HCT116 (cell line): ENCODE measurements around the gene PTGER4. TPM values are rescaled to one million over a fixed set of nuclear protein-coding genes. Genes with fewer than 3 reads are reported as not detected.

Source experiments
- ATAC-seq: fragments of 200-7000 bp; cut with Tn5 transposase; 2 replicates; pipeline ENCODE4 v1.9.1; 2020; ENCODE audit warnings: mild to moderate bottlenecking, moderate library complexity
- BruUV-seq: library from RNA; stranded (reverse); fragments of 400-500 nt; replicated peaks from 2 replicates; lab custom pipeline; 2021; lab: Mats Ljungman, UMichigan
- CTCF ChIA-PET: fragments of 300-600 bp; sonication (Branson Sonifier 250); formaldehyde crosslinking; loops from one replicate; lab custom pipeline; 2021; ENCODE audit warnings: antibody characterized with exemption; lab: Charles Lee
- POLR2A ChIA-PET: fragments of 300-600, 350-600 bp; sonication (Branson Sonifier 250); formaldehyde crosslinking; loops from one replicate; lab custom pipeline; 2021; ENCODE audit warnings: antibody characterized with exemption; lab: Charles Lee
- RAD21 ChIA-PET, 2 experiments: fragments of 300-600 bp; sonication (Branson Sonifier 250); formaldehyde crosslinking; loops; one replicate each; lab custom pipeline; 2023; ENCODE audit warnings: low total read pairs in 2 of 2; ENCODE audit not compliant: uncharacterized antibody in 2 of 2, unreplicated experiment in 2 of 2, low non-redundant PET in 1 of 2; lab: Charles Lee
- DNase-seq: peaks from one replicate; pipeline ENCODE4 v3.0.0-alpha.2; 2010; ENCODE audit warnings: low read depth, low spot score
- H2AFZ ChIP-seq: fragments of 200-600 bp; shearing (Covaris generic), sonication (generic); 2 replicates; pipeline ENCODE4 v1.6.1; 2017; ENCODE audit warnings: low read depth, mixed run types, mixed read lengths, antibody characterized with exemption, low read length; ENCODE audit not compliant: poor library complexity, severe bottlenecking
- H3K27ac ChIP-seq: 2 replicates; pipeline ENCODE4 v1.5.1; 2012; ENCODE audit warnings: low read depth, low read length
- H3K27me3 ChIP-seq: fragments of 200-600 bp; sonication (generic); 2 replicates; pipeline ENCODE4 v1.6.1; 2016; ENCODE audit warnings: mixed run types, low read length, mixed read lengths; ENCODE audit not compliant: insufficient read depth
- H3K36me3 ChIP-seq, 2 experiments: fragments of 200-500 bp in 1 of 2; fragments of 200-600 bp in 1 of 2; sonication (Bioruptor generic) in 1 of 2; sonication (generic) in 1 of 2; 2 replicates each; pipeline versions ENCODE4 v1.5.1 to v1.6.1; 2014 to 2016; ENCODE audit warnings: low read length in 2 of 2, inconsistent platforms in 1 of 2, mixed read lengths in 1 of 2, mixed run types in 1 of 2; ENCODE audit not compliant: insufficient read depth in 2 of 2, control insufficient read depth in 1 of 2
- H3K4me1 ChIP-seq, 2 experiments: fragments of 200-600 bp in 1 of 2; sonication (generic) in 1 of 2; 2 replicates each; pipeline versions ENCODE4 v1.5.1 to v1.6.1; 2012 to 2017; ENCODE audit warnings: low read length in 2 of 2, inconsistent platforms in 1 of 2, mild to moderate bottlenecking in 1 of 2, mixed read lengths in 1 of 2, mixed run types in 1 of 2, moderate library complexity in 1 of 2; ENCODE audit not compliant: insufficient read depth in 2 of 2, control insufficient read depth in 1 of 2
- H3K4me2 ChIP-seq: fragments of 200-600 bp; sonication (generic); 2 replicates; pipeline ENCODE4 v1.6.1; 2017; ENCODE audit warnings: mixed run types, low read length, mixed read lengths
- H3K4me3 ChIP-seq, 2 experiments: fragments of 200-600 bp in 1 of 2; sonication (generic) in 1 of 2; replicated peaks in 1 of 2; 2 replicates each; pipeline ENCODE4 v1.5.1; 2011 to 2016; ENCODE audit warnings: low read length in 2 of 2, control low read depth in 1 of 2, low read depth in 1 of 2, mild to moderate bottlenecking in 1 of 2, mixed read lengths in 1 of 2, mixed run types in 1 of 2
- H3K79me2 ChIP-seq: fragments of 200-600 bp; sonication (generic); 2 replicates; pipeline ENCODE4 v1.6.1; 2017; ENCODE audit warnings: mild to moderate bottlenecking, mixed run types, low read length, moderate library complexity, mixed read lengths; ENCODE audit not compliant: insufficient read depth
- H3K9ac ChIP-seq: fragments of 200-600 bp; sonication (generic); 2 replicates; pipeline ENCODE4 v1.6.1; 2016; ENCODE audit warnings: low read length, mixed read lengths
- H3K9me2 ChIP-seq: fragments of 200-600 bp; sonication (generic), shearing (Covaris generic); 2 replicates; pipeline ENCODE4 v1.6.1; 2017; ENCODE audit warnings: mixed run types, mild to moderate bottlenecking, moderate library complexity; ENCODE audit not compliant: insufficient read depth
- H3K9me3 ChIP-seq, 2 experiments: fragments of 200-500 bp in 1 of 2; fragments of 200-600 bp in 1 of 2; sonication (Bioruptor generic) in 1 of 2; sonication (generic) in 1 of 2; 2 replicates each; pipeline ENCODE4 v1.6.1; 2014 to 2017; ENCODE audit warnings: low read length in 2 of 2, mixed read lengths in 2 of 2, inconsistent platforms in 1 of 2, low read depth in 1 of 2, mild to moderate bottlenecking in 1 of 2, mixed run types in 1 of 2, moderate library complexity in 1 of 2; ENCODE audit not compliant: control insufficient read depth in 1 of 2, insufficient read depth in 1 of 2
- H4K20me1 ChIP-seq: fragments of 200-600 bp; sonication (generic), shearing (Covaris generic); 2 replicates; pipeline ENCODE4 v1.6.1; 2017; ENCODE audit warnings: mixed run types, mild to moderate bottlenecking, moderate library complexity; ENCODE audit not compliant: insufficient read depth
- ATF3 ChIP-seq: IDR thresholded peaks from 2 replicates; pipeline ENCODE4 v1.6.1; 2012
- CBX3 ChIP-seq: IDR thresholded peaks from 2 replicates; pipeline ENCODE4 v1.6.1; 2012; ENCODE audit warnings: low read depth
- CEBPB ChIP-seq: IDR thresholded peaks from 2 replicates; pipeline ENCODE4 v1.6.1; 2012; ENCODE audit warnings: low read depth
- CTCF ChIP-seq, 3 experiments: fragments of 200-600 bp in 1 of 3; sonication (generic) in 1 of 3; IDR thresholded peaks in 2 of 3; conservative IDR thresholded peaks in 1 of 3; 2 replicates each; pipeline ENCODE4 v1.5.1; 2012 to 2017; ENCODE audit warnings: low read depth in 2 of 3, low read length in 2 of 3, antibody characterized with exemption in 1 of 3, borderline replicate concordance in 1 of 3, control low read depth in 1 of 3, mild to moderate bottlenecking in 1 of 3, mixed read lengths in 1 of 3, mixed run types in 1 of 3, moderate library complexity in 1 of 3; ENCODE audit not compliant: insufficient read depth in 1 of 3
- EZH2 ChIP-seq: fragments of 200-600 bp; sonication (generic); IDR thresholded peaks from 2 replicates; pipeline ENCODE4 v1.6.1; 2017; ENCODE audit warnings: antibody characterized with exemption, mixed run types
- EZH2phosphoT487 ChIP-seq: fragments of 200-600 bp; IDR thresholded peaks from 2 replicates; pipeline ENCODE4 v1.6.1; 2018; ENCODE audit warnings: antibody characterized with exemption, borderline replicate concordance
- FOSL1 ChIP-seq: IDR thresholded peaks from 2 replicates; pipeline ENCODE4 v1.6.1; 2012; ENCODE audit warnings: low read depth
- MAX ChIP-seq: IDR thresholded peaks from 2 replicates; pipeline ENCODE4 v1.6.1; 2012
- POLR2A ChIP-seq: IDR thresholded peaks from 2 replicates; pipeline ENCODE4 v1.7.0; 2011; ENCODE audit warnings: borderline replicate concordance; ENCODE audit not compliant: insufficient read depth, insufficient read length; ENCODE audit errors: extremely low read depth
- POLR2AphosphoS5 ChIP-seq: IDR thresholded peaks from 2 replicates; pipeline ENCODE4 v1.6.1; 2011; ENCODE audit warnings: mild to moderate bottlenecking, low read depth, low read length, moderate library complexity
- RAD21 ChIP-seq: IDR thresholded peaks from 2 replicates; pipeline ENCODE4 v1.6.1; 2012; ENCODE audit warnings: low read depth, mild to moderate bottlenecking
- REST ChIP-seq: IDR thresholded peaks from 2 replicates; pipeline ENCODE4 v1.6.1; 2012; ENCODE audit warnings: low read depth
- SIN3A ChIP-seq: IDR thresholded peaks from 2 replicates; pipeline ENCODE4 v1.6.1; 2012; ENCODE audit warnings: low read depth
- SP1 ChIP-seq: IDR thresholded peaks from 2 replicates; pipeline ENCODE4 v1.6.1; 2012; ENCODE audit warnings: low read depth
- SRF ChIP-seq: IDR thresholded peaks from 2 replicates; pipeline ENCODE4 v1.6.1; 2012; ENCODE audit warnings: low read depth
- TCF7L2 ChIP-seq: IDR thresholded peaks from 2 replicates; pipeline ENCODE4 v1.7.0; 2011; ENCODE audit warnings: borderline replicate concordance, inconsistent platforms; ENCODE audit not compliant: insufficient read depth, insufficient read length; ENCODE audit errors: extremely low read depth
- ZBTB33 ChIP-seq: IDR thresholded peaks from 2 replicates; pipeline ENCODE4 v1.6.1; 2011; ENCODE audit warnings: mild to moderate bottlenecking, low read length, moderate library complexity; ENCODE audit not compliant: insufficient replicate concordance; ENCODE audit errors: extremely low read depth
- ZFX ChIP-seq: fragments of 450-650 bp; IDR thresholded peaks from 2 replicates; pipeline ENCODE4 v1.6.1; 2017
- intact Hi-C: fragments of 100-400 bp; cut with micrococcal nuclease; formaldehyde crosslinking; loops from 2 replicates; pipeline ENCODE4 v1.10.0; 2022
- total RNA-seq: library from RNA; stranded (reverse); gene quantifications from one replicate; pipeline ENCODE4 v1.2.1, GENCODE V29; 2021; ENCODE audit not compliant: unreplicated experiment

Gene PTGER4
- total RNA-seq, 1 experiment from 2014 or later, result 3.0 TPM

- H3K4me3 ChIP-seq, result no peak overlapping the region
- H3K79me2 ChIP-seq, result no peaks in the 10 kb centered on the region
- no peak overlapping the region for H3K27ac ChIP-seq
- no TSS peak for BruUV-seq
- H4K20me1 ChIP-seq, result no peaks in the 10 kb centered on the region
- ATAC-seq (peak; percentile 93), DNase-seq (peak; percentile 85)
- intact Hi-C loops, result loop anchor here (1.0 to 5.0 kb wide), 7 partner anchors 49 to 1109 kb away; no protein-coding TSS in a partner anchor
- no peaks in the 10 kb centered on the region for H3K9me3 ChIP-seq
- H3K4me1 ChIP-seq, result peaks cover 15 to 27% of the 10 kb centered on the region in 2 experiments; a peak in 3 of 4 replicates
- TF ChIP-seq EZH2 (no peak), SP1 (no peak), CTCF (IDR thresholded peaks at IDR 0.05 in 2 of 3, conservative IDR thresholded peaks at IDR 0.05 in 1 of 3; ENCODE audit: borderline replicate concordance in 1 of 3, insufficient read depth in 1 of 3, low read depth in 2 of 3, low read length in 2 of 3) (peak; percentile 73 to 87 (median 75)), CEBPB (no peak), EZH2phosphoT487 (no peak), SIN3A (no peak), CBX3 (no peak; the same call in 1 of the 2 replicates), RAD21 (peak; percentile 94), SRF (no peak), TCF7L2 (no peak), FOSL1 (no peak), MAX (no peak), ATF3 (no peak), POLR2A (no peak), POLR2AphosphoS5 (no peak), REST (no peak), ZBTB33 (no peak), ZFX (no peak)
- H3K36me3 ChIP-seq, result no peaks in the 10 kb centered on the region
- no peaks in the 10 kb centered on the region for H3K9me2 ChIP-seq
- H3K27me3 ChIP-seq, result no peaks in the 10 kb centered on the region
- CTCF ChIA-PET, result interaction anchor here (1.2 to 2.0 kb wide), 2 partner anchors 971 to 975 kb away, joined by 3 to 5 read pairs; no protein-coding TSS in a partner anchor
- POLR2A ChIA-PET, result no interaction called here
- H3K9ac ChIP-seq, result no peak overlapping the region
- H2AFZ ChIP-seq, result peak overlapping the region; percentile 1
- peak overlapping the region; percentile 53 for H3K4me2 ChIP-seq
- RAD21 ChIA-PET, result no interaction called here
Observed at GRCh38 chr5:40688127-40688761, 8.5 kb downstream of the PTGER4 start.
